ENCODE data around the gene REPS1.

The REPS1 gene

DNA sequence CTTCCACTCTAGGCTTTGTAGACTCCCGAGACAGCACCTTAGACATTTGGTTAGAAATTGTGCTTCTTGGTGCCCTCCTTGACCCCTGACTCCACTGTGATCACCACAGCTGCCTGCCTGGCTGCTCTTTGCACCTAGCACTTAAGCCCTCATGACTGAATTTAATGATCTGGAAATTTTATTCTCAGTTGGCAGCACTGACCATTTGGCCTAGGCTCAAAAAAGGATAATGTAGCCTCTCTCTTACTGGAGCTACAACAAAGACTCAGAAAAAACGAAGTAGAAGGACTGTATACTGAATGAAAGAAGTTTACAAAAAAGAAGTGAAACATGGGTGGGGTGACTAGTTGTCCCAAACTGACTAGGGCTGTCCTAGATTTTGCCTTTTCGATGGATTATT lies 29.2 kb upstream of the REPS1 start:
- H3K36me3 Mint-ChIP-seq (ENCODE audit: insufficient read depth): peaks cover 1% of the 10 kb centered on the region
- H3K4me1 Mint-ChIP-seq: no peaks in the 10 kb centered on the region
- no peak overlapping the region for H3K4me3 Mint-ChIP-seq
- ATAC-seq (replicated peaks; ENCODE audit: extremely low read depth, poor library complexity, severe bottlenecking) (no peak), DNase-seq (ENCODE audit: low spot score in 2 of 2) (no peak)
- H3K9me3 Mint-ChIP-seq: no peaks in the 10 kb centered on the region
- H3K27ac Mint-ChIP-seq (ENCODE audit: low read depth): no peak overlapping the region
- H3K27me3 Mint-ChIP-seq: peaks cover 21% of the 10 kb centered on the region

GRCh38 chr6:139016337-139017213 lies 28.5 kb upstream of the REPS1 start:
- Mint-ChIP-seq H3K4me1 (no peaks in the 10 kb centered on the region), H3K36me3 (ENCODE audit: insufficient read depth) (peaks cover 1% of the 10 kb centered on the region), H3K4me3 (no peak overlapping the region), H3K27me3 (peaks cover 21% of the 10 kb centered on the region), H3K27ac (ENCODE audit: low read depth) (no peak overlapping the region), H3K9me3 (no peaks in the 10 kb centered on the region)
- no peak for DNase-seq (ENCODE audit: low spot score in 2 of 2)
- no peak for ATAC-seq (replicated peaks; ENCODE audit: extremely low read depth, poor library complexity, severe bottlenecking)

DNA sequence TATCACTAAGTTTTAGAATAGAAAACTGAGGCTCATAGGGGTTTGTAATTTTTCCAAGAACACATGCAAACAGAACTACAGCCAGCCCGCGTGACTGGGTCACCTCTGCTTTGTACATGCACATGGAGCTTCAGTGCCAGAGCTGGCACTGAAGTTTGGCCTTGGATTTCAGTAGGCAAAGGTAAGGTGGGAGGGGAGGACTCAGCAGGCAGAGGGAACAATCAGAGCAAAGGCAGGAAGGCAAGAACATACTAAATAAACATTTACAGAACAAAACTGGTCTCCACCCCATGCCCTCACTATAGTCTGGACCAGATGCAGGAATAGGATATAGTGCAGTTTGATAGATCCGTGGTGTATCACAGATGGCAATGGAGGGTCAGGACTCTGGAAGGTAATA lies 26.9 kb upstream of the REPS1 start:
- H3K9me3 Mint-ChIP-seq: no peaks in the 10 kb centered on the region
- H3K4me1 Mint-ChIP-seq: no peaks in the 10 kb centered on the region
- H3K36me3 Mint-ChIP-seq (ENCODE audit: insufficient read depth): peaks cover 1% of the 10 kb centered on the region
- peaks cover 21% of the 10 kb centered on the region for H3K27me3 Mint-ChIP-seq
- no peak overlapping the region for H3K4me3 Mint-ChIP-seq
- ATAC-seq (replicated peaks; ENCODE audit: extremely low read depth, poor library complexity, severe bottlenecking) (no peak), DNase-seq (ENCODE audit: low spot score in 2 of 2) (no peak)
- H3K27ac Mint-ChIP-seq (ENCODE audit: low read depth): no peak overlapping the region

- ATAC-seq (replicated peaks; ENCODE audit: extremely low read depth, poor library complexity, severe bottlenecking) (no peak), DNase-seq (ENCODE audit: low spot score in 2 of 2) (no peak)
- Mint-ChIP-seq H3K9me3 (no peaks in the 10 kb centered on the region), H3K4me3 (no peak overlapping the region), H3K36me3 (ENCODE audit: insufficient read depth) (peaks cover 1% of the 10 kb centered on the region), H3K27ac (ENCODE audit: low read depth) (no peak overlapping the region), H3K27me3 (peaks cover 21% of the 10 kb centered on the region), H3K4me1 (no peaks in the 10 kb centered on the region)
Measured at GRCh38 chr6:139013185-139013800, 25.2 kb upstream of the REPS1 start.

DNA sequence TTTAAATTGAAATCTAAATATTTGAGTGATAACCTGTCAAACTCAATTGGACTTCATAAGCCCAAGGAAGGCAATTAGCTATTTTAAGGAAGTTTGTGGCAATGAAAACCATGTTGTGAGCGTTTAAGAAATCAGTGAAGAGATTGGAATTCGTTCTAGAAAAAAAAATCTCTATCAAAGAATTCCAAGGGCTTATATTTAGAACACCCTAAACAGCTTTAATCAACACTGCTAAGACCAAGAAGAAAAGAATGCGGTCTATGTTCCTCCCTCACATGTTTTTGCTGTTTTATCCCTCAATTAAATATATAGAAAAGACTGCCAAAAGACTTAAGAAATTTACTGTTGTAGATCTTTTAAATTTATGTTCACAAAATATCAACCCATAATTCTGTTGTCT lies 23.9 kb upstream of the REPS1 start:
- H3K27ac Mint-ChIP-seq (ENCODE audit: low read depth): no peak overlapping the region
- H3K4me1 Mint-ChIP-seq: no peaks in the 10 kb centered on the region
- ATAC-seq (replicated peaks; ENCODE audit: extremely low read depth, poor library complexity, severe bottlenecking) (no peak), DNase-seq (ENCODE audit: low spot score in 2 of 2) (no peak)
- H3K4me3 Mint-ChIP-seq: no peak overlapping the region
- H3K27me3 Mint-ChIP-seq: peaks cover 21% of the 10 kb centered on the region
- peaks cover 1% of the 10 kb centered on the region for H3K36me3 Mint-ChIP-seq (ENCODE audit: insufficient read depth)
- no peaks in the 10 kb centered on the region for H3K9me3 Mint-ChIP-seq

DNA sequence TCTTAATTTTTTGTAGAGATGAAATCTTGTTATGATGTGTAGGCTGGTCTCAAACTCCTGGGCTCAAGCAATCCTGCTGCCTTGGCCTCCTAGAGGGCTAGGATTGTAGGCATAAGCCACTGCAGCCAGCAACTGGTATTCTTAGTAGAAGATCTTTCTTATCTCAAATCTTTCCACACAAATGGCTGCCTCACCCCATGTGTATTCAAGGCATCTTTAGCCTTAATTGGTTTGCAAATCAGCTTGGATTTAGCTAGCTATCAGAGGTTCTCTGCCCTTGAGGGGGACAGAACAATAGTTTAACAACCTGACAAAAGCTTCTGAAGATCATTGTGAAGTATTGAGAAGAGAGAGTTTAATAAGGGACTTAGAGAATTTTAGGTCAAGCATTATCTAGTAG lies 22.6 kb upstream of the REPS1 start:
- no peaks in the 10 kb centered on the region for H3K9me3 Mint-ChIP-seq
- H3K4me1 Mint-ChIP-seq: no peaks in the 10 kb centered on the region
- H3K4me3 Mint-ChIP-seq: no peak overlapping the region
- H3K27ac Mint-ChIP-seq (ENCODE audit: low read depth): no peak overlapping the region
- DNase-seq (ENCODE audit: low spot score in 2 of 2) (no peak), ATAC-seq (replicated peaks; ENCODE audit: extremely low read depth, poor library complexity, severe bottlenecking) (no peak)
- H3K36me3 Mint-ChIP-seq (ENCODE audit: insufficient read depth): no peaks in the 10 kb centered on the region
- peaks cover 21% of the 10 kb centered on the region for H3K27me3 Mint-ChIP-seq

DNA sequence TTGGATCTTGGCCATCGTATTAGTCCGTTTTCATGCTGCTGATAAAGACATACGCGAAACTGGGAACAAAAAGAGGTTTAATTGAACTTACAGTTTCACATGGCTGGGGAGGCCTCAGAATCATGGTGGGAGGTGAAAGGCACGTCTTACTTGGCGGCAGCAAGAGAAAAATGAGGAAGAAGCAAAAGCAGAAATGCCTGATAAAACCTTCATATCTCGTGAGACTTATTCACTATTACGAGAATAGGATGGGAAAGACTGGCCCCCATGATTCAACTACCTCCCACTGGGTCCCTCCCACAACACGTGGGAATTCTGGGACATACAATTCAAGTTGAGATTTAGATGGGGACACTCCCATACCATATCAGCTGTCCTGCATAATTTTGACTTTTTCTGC lies 20.1 kb upstream of the REPS1 start:
- no peaks in the 10 kb centered on the region for H3K9me3 Mint-ChIP-seq
- no peak for DNase-seq (ENCODE audit: low spot score in 2 of 2)
- no peak for ATAC-seq (replicated peaks; ENCODE audit: extremely low read depth, poor library complexity, severe bottlenecking)
- no peaks in the 10 kb centered on the region for H3K36me3 Mint-ChIP-seq (ENCODE audit: insufficient read depth)
- H3K4me1 Mint-ChIP-seq: no peaks in the 10 kb centered on the region
- H3K4me3 Mint-ChIP-seq: no peak overlapping the region
- peaks cover 4% of the 10 kb centered on the region for H3K27me3 Mint-ChIP-seq
- H3K27ac Mint-ChIP-seq (ENCODE audit: low read depth): no peak overlapping the region

DNA sequence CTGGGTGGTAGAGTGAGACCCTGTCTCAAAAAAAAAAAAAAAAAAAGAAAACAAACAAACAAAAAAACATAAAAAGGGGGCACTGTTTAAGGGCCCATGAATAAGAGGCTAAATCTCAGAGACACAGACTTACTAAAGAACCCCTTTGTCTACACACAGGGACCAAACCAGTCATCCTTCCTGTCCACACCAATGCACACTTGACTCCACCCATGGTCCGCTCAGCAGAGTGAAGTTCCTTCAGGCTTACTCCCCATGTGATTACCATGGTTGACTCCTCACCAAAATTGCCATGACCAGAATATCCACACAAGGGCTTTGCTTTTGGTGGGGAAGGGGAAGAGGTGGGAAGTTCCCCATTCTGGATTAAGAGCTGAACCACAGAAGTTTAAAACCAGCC lies 19.4 kb upstream of the REPS1 start:
- Mint-ChIP-seq H3K4me1 (no peaks in the 10 kb centered on the region), H3K27ac (ENCODE audit: low read depth) (no peak overlapping the region), H3K27me3 (no peaks in the 10 kb centered on the region), H3K4me3 (no peak overlapping the region), H3K9me3 (no peaks in the 10 kb centered on the region), H3K36me3 (ENCODE audit: insufficient read depth) (no peaks in the 10 kb centered on the region)
- no peak for DNase-seq (ENCODE audit: low spot score in 2 of 2)
- no peak for ATAC-seq (replicated peaks; ENCODE audit: extremely low read depth, poor library complexity, severe bottlenecking)

- H3K4me3 Mint-ChIP-seq: no peak overlapping the region
- H3K36me3 Mint-ChIP-seq (ENCODE audit: insufficient read depth): no peaks in the 10 kb centered on the region
- H3K27me3 Mint-ChIP-seq: no peaks in the 10 kb centered on the region
- H3K4me1 Mint-ChIP-seq: no peaks in the 10 kb centered on the region
- DNase-seq (ENCODE audit: low spot score in 2 of 2) (no peak), ATAC-seq (replicated peaks; ENCODE audit: extremely low read depth, poor library complexity, severe bottlenecking) (no peak)
- no peaks in the 10 kb centered on the region for H3K9me3 Mint-ChIP-seq
- no peak overlapping the region for H3K27ac Mint-ChIP-seq (ENCODE audit: low read depth)
Measured at GRCh38 chr6:139006477-139006876, 18.4 kb upstream of the REPS1 start.

DNA sequence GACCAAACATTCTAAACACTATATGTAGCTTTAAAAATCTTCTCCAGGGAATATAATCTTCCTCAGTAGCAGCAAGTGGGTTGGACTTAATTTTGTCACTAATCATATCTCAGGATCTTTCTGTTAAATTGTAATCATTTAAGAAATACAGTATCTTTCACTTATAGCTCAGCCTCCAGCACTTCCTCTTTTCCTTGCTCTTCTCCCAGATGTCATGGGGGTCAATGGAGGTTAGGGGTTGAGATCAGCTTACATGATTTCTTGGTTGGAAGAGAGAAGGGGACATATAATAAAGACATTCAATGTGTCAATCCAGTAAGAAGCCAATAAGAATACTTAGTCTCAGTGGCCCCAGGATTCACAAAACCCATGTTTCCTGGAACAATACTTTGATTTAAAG lies 15.7 kb upstream of the REPS1 start:
- Mint-ChIP-seq H3K27ac (ENCODE audit: low read depth) (no peak overlapping the region), H3K9me3 (no peaks in the 10 kb centered on the region)

GRCh38 chr6:138999949-139000725 lies 12.1 kb upstream of the REPS1 start:
- Mint-ChIP-seq H3K36me3 (ENCODE audit: insufficient read depth) (no peaks in the 10 kb centered on the region), H3K27me3 (peaks cover 5% of the 10 kb centered on the region), H3K9me3 (no peaks in the 10 kb centered on the region), H3K4me3 (no peak overlapping the region), H3K27ac (ENCODE audit: low read depth) (no peak overlapping the region), H3K4me1 (no peaks in the 10 kb centered on the region)
- ATAC-seq (replicated peaks; ENCODE audit: extremely low read depth, poor library complexity, severe bottlenecking) (no peak), DNase-seq (ENCODE audit: low spot score in 2 of 2) (no peak)

More for the DNA sequence above, 15.7 kb upstream of the REPS1 start:
- no peak overlapping the region for H3K4me3 Mint-ChIP-seq
- no peaks in the 10 kb centered on the region for H3K4me1 Mint-ChIP-seq
- no peaks in the 10 kb centered on the region for H3K36me3 Mint-ChIP-seq (ENCODE audit: insufficient read depth)
- H3K27me3 Mint-ChIP-seq: no peaks in the 10 kb centered on the region
- DNase-seq (ENCODE audit: low spot score in 2 of 2) (no peak), ATAC-seq (replicated peaks; ENCODE audit: extremely low read depth, poor library complexity, severe bottlenecking) (no peak)

GRCh38 chr6:138997136-138997535 lies 9.1 kb upstream of the REPS1 start:
- Mint-ChIP-seq H3K27me3 (peaks cover 29% of the 10 kb centered on the region), H3K27ac (ENCODE audit: low read depth) (no peak overlapping the region), H3K9me3 (no peaks in the 10 kb centered on the region), H3K36me3 (ENCODE audit: insufficient read depth) (no peaks in the 10 kb centered on the region), H3K4me1 (no peaks in the 10 kb centered on the region), H3K4me3 (no peak overlapping the region)
- no peak for ATAC-seq (replicated peaks; ENCODE audit: extremely low read depth, poor library complexity, severe bottlenecking)
- DNase-seq (ENCODE audit: low spot score in 2 of 2): no peak

GRCh38 chr6:138996524-138996923 lies 8.5 kb upstream of the REPS1 start:
- DNase-seq (ENCODE audit: low spot score in 2 of 2) (no peak), ATAC-seq (replicated peaks; ENCODE audit: extremely low read depth, poor library complexity, severe bottlenecking) (no peak)
- Mint-ChIP-seq H3K9me3 (no peaks in the 10 kb centered on the region), H3K36me3 (ENCODE audit: insufficient read depth) (no peaks in the 10 kb centered on the region), H3K27ac (ENCODE audit: low read depth) (no peak overlapping the region), H3K4me3 (no peak overlapping the region), H3K27me3 (peaks cover 29% of the 10 kb centered on the region), H3K4me1 (no peaks in the 10 kb centered on the region)
